Ovary (tissue), 3 donors: Measurements from ENCODE around the gene UBR3.

ENCODE experiments used
- POLR2A ChIP-seq: fragments of 450-650 bp; IDR thresholded peaks from one replicate; pipeline ENCODE4 v1.6.1; 2017; ENCODE audit warnings: antibody characterized with exemption, mild to moderate bottlenecking, moderate library complexity
- TF ChIP-seq, protein P1 (sequence below), 3 donors: fragments of 450-650 bp in 2 of 3; fragments of 200-600 bp in 1 of 3; IDR thresholded peaks; one replicate each; pipeline versions ENCODE4 v1.5.1 to v1.8.0; 2016 to 2022; ENCODE audit warnings: antibody characterized with exemption in 3 of 3, mild to moderate bottlenecking in 1 of 3
- donor health status: DM: no; HTN: no; CAD: no.

DNA sequence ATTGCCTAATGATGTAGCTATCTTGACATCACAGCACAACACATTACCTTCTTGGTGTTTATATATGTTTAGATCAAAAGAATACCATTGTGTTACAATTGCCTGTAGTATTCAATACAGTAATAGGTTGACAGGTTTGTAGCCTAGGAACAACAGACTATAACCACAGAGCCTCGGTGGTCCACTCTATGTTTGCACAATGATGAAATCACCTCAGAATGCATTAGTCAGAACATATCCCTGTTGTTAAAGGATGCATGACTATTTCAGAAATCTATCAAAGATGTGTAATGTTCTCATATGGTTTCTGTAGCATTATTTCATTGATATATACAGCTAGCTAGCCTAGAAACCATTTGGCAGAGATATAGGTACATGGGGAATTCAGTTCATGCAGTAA is 11.4 kb upstream of the UBR3 start:
- TF ChIP-seq POLR2A, result no peak
- TF ChIP-seq, protein P1, sequence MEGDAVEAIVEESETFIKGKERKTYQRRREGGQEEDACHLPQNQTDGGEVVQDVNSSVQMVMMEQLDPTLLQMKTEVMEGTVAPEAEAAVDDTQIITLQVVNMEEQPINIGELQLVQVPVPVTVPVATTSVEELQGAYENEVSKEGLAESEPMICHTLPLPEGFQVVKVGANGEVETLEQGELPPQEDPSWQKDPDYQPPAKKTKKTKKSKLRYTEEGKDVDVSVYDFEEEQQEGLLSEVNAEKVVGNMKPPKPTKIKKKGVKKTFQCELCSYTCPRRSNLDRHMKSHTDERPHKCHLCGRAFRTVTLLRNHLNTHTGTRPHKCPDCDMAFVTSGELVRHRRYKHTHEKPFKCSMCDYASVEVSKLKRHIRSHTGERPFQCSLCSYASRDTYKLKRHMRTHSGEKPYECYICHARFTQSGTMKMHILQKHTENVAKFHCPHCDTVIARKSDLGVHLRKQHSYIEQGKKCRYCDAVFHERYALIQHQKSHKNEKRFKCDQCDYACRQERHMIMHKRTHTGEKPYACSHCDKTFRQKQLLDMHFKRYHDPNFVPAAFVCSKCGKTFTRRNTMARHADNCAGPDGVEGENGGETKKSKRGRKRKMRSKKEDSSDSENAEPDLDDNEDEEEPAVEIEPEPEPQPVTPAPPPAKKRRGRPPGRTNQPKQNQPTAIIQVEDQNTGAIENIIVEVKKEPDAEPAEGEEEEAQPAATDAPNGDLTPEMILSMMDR (IDR thresholded peaks at IDR 0.05), result no peak
